Vagina (tissue), 2 donors: ENCODE results near the gene ABCA7.

Experiments
- POLR2A ChIP-seq, 2 donors: fragments of 450-650 bp; IDR thresholded peaks; one replicate each; pipeline ENCODE4 v1.6.1; 2017; ENCODE audit warnings: antibody characterized with exemption in 2 of 2, mild to moderate bottlenecking in 2 of 2, moderate library complexity in 2 of 2
- POLR2AphosphoS5 ChIP-seq, 2 donors: sonication (generic); formaldehyde crosslinking; IDR thresholded peaks; one replicate each; pipeline ENCODE4 v1.9.0; 2017; ENCODE audit warnings: antibody characterized with exemption in 2 of 2, mild to moderate bottlenecking in 2 of 2, low read depth in 1 of 2; ENCODE audit not compliant: insufficient read depth in 1 of 2
- TF ChIP-seq, protein P1 (sequence below), 3 experiments: fragments of 450-650 bp in 2 of 3; fragments of 200-600 bp in 1 of 3; sonication (generic) in 1 of 3; IDR thresholded peaks; one replicate each; pipeline ENCODE4 v1.5.1; 2017 to 2019; ENCODE audit warnings: antibody characterized with exemption in 3 of 3, mild to moderate bottlenecking in 2 of 3, moderate library complexity in 2 of 3

DNA sequence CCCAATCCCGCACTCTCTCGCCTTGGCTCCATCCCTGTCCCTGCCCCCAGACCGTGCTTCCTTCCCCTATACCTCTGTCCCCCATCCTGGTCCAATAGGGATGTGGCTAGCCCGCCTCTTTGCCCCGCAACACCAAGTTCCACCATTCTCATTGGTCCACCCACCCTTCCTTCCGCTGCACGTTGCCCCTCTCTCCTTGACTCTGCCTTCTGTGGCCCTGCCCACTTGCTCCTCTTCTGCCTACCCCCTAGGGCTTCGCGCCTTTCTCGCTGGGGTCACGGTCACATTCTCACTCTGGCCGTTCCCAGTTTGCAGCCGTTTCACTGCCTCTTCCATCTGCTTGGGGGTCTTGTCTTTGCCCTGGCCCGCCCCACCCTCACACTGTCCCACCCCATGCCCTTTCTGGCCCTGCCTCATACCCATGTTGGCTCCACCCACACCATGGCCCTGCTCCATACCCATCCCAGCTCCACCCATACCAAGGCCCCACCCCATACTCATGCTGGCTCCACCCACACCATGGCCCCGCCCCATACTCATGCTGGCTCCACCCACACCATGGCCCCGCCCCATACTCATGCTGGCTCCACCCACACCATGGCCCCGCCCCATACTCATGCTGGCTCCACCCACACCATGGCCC lies 22.6 kb downstream of the ABCA7 start:
- TF ChIP-seq, protein P1, sequence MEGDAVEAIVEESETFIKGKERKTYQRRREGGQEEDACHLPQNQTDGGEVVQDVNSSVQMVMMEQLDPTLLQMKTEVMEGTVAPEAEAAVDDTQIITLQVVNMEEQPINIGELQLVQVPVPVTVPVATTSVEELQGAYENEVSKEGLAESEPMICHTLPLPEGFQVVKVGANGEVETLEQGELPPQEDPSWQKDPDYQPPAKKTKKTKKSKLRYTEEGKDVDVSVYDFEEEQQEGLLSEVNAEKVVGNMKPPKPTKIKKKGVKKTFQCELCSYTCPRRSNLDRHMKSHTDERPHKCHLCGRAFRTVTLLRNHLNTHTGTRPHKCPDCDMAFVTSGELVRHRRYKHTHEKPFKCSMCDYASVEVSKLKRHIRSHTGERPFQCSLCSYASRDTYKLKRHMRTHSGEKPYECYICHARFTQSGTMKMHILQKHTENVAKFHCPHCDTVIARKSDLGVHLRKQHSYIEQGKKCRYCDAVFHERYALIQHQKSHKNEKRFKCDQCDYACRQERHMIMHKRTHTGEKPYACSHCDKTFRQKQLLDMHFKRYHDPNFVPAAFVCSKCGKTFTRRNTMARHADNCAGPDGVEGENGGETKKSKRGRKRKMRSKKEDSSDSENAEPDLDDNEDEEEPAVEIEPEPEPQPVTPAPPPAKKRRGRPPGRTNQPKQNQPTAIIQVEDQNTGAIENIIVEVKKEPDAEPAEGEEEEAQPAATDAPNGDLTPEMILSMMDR (IDR thresholded peaks at IDR 0.05), result no peak
- TF ChIP-seq POLR2AphosphoS5 (IDR thresholded peaks at IDR 0.05; ENCODE audit: insufficient read depth in 1 of 2, low read depth in 1 of 2) (no peak), POLR2A (IDR thresholded peaks at IDR 0.05) (no peak)
